Vagina (tissue), 2 donors: Measurements from ENCODE around the gene EDDM3A.

ENCODE experiments used
- CTCF ChIP-seq, 3 experiments: fragments of 450-650 bp in 2 of 3; fragments of 200-600 bp in 1 of 3; sonication (generic) in 1 of 3; IDR thresholded peaks; one replicate each; pipeline ENCODE4 v1.5.1; 2017 to 2019; ENCODE audit warnings: antibody characterized with exemption in 3 of 3, mild to moderate bottlenecking in 2 of 3, moderate library complexity in 2 of 3
- POLR2A ChIP-seq, 2 donors: fragments of 450-650 bp; IDR thresholded peaks; one replicate each; pipeline ENCODE4 v1.6.1; 2017; ENCODE audit warnings: antibody characterized with exemption in 2 of 2, mild to moderate bottlenecking in 2 of 2, moderate library complexity in 2 of 2

GRCh38 chr14:20711261-20711660 is 34.4 kb upstream of the EDDM3A start:
- no peak for TF ChIP-seq CTCF (IDR thresholded peaks at IDR 0.05)
- no peak for TF ChIP-seq POLR2A (IDR thresholded peaks at IDR 0.05)
